H9 (cell line): ENCODE data around the gene TFDP1. TPM values are rescaled to one million over a fixed set of nuclear protein-coding genes. Genes with fewer than 3 reads are reported as not detected.

Experiments
- DNase-seq: peaks from one replicate; pipeline ENCODE4 v3.0.0-alpha.2; 2017
- H2AFZ ChIP-seq: one replicate; pipeline ENCODE4 v1.6.1; 2013; ENCODE audit warnings: mild to moderate bottlenecking, low read length, control low read depth, moderate library complexity
- H2AK5ac ChIP-seq: 2 replicates; pipeline ENCODE4 v1.6.1; 2013; ENCODE audit warnings: low read length, control low read depth, mixed read lengths; ENCODE audit not compliant: insufficient read length
- H2BK120ac ChIP-seq: one replicate; pipeline ENCODE4 v1.6.1; 2013; ENCODE audit warnings: low read depth, mild to moderate bottlenecking, low read length, control low read depth, inconsistent platforms; ENCODE audit not compliant: poor library complexity, severe bottlenecking
- H2BK12ac ChIP-seq: 2 replicates; pipeline ENCODE4 v1.6.1; 2013; ENCODE audit warnings: low read length, control low read depth, mixed read lengths, low read depth; ENCODE audit not compliant: insufficient read length
- H2BK15ac ChIP-seq: 2 replicates; pipeline ENCODE4 v1.6.1; 2013; ENCODE audit warnings: low read depth, low read length, control low read depth
- H2BK20ac ChIP-seq: one replicate; pipeline ENCODE4 v1.6.1; 2013; ENCODE audit warnings: low read depth, mild to moderate bottlenecking, low read length, control low read depth, inconsistent platforms; ENCODE audit not compliant: poor library complexity, severe bottlenecking
- H2BK5ac ChIP-seq: 2 replicates; pipeline ENCODE4 v1.6.1; 2013; ENCODE audit warnings: low read length, control low read depth, mixed read lengths; ENCODE audit not compliant: insufficient read length
- H3K14ac ChIP-seq: 2 replicates; pipeline ENCODE4 v1.6.1; 2013; ENCODE audit warnings: low read length, control low read depth; ENCODE audit not compliant: insufficient read depth
- H3K18ac ChIP-seq: 2 replicates; pipeline ENCODE4 v1.6.1; 2013; ENCODE audit warnings: low read depth, mild to moderate bottlenecking, mixed read lengths, low read length, control low read depth; ENCODE audit not compliant: insufficient read length
- H3K23ac ChIP-seq: 2 replicates; pipeline ENCODE4 v1.6.1; 2013; ENCODE audit warnings: low read length, control low read depth, mixed read lengths, low read depth; ENCODE audit not compliant: insufficient read length
- H3K23me2 ChIP-seq: 2 replicates; pipeline ENCODE4 v1.6.1; 2013; ENCODE audit warnings: low read depth, mild to moderate bottlenecking, mixed read lengths, low read length, control low read depth; ENCODE audit not compliant: insufficient read length, poor library complexity, severe bottlenecking
- H3K27ac ChIP-seq: 2 replicates; pipeline ENCODE4 v1.5.1; 2013; ENCODE audit warnings: low read length, control low read depth, mixed read lengths, low read depth; ENCODE audit not compliant: insufficient read length
- H3K27me3 ChIP-seq: 2 replicates; pipeline ENCODE4 v1.6.1; 2013; ENCODE audit warnings: low read length, control low read depth, inconsistent platforms; ENCODE audit not compliant: insufficient read depth
- H3K4ac ChIP-seq: 2 replicates; pipeline ENCODE4 v1.6.1; 2013; ENCODE audit warnings: low read depth, mild to moderate bottlenecking, control low read depth, inconsistent platforms, low read length, moderate library complexity
- H3K4me1 ChIP-seq: 2 replicates; pipeline ENCODE4 v1.6.1; 2013; ENCODE audit warnings: low read length, control low read depth, inconsistent platforms; ENCODE audit not compliant: insufficient read depth
- H3K4me2 ChIP-seq: 2 replicates; pipeline ENCODE4 v1.6.1; 2013; ENCODE audit warnings: low read length, control low read depth, mixed read lengths; ENCODE audit not compliant: insufficient read length, insufficient read depth
- H3K56ac ChIP-seq: 2 replicates; pipeline ENCODE4 v1.6.1; 2013; ENCODE audit warnings: low read depth, mild to moderate bottlenecking, mixed read lengths, low read length, control low read depth; ENCODE audit not compliant: insufficient read length
- H3K79me1 ChIP-seq: 2 replicates; pipeline ENCODE4 v1.6.1; 2013; ENCODE audit warnings: low read depth, mild to moderate bottlenecking, moderate library complexity, low read length, control low read depth, inconsistent platforms; ENCODE audit not compliant: insufficient read depth, poor library complexity, severe bottlenecking
- H3K79me2 ChIP-seq: 2 replicates; pipeline ENCODE4 v1.6.1; 2013; ENCODE audit warnings: low read length, control low read depth, inconsistent platforms; ENCODE audit not compliant: insufficient read depth
- H3K9ac ChIP-seq: 2 replicates; pipeline ENCODE4 v1.6.1; 2013; ENCODE audit warnings: low read length, control low read depth, mixed read lengths; ENCODE audit not compliant: insufficient read length; ENCODE audit errors: extremely low read depth
- H3K9me3 ChIP-seq: one replicate; pipeline ENCODE4 v1.6.1; 2013; ENCODE audit warnings: low read depth, low read length, inconsistent platforms; ENCODE audit not compliant: control insufficient read depth
- H3T11ph ChIP-seq: one replicate; pipeline ENCODE4 v1.6.1; 2013; ENCODE audit warnings: mild to moderate bottlenecking, low read length, control low read depth, inconsistent platforms
- H4K20me1 ChIP-seq: one replicate; pipeline ENCODE4 v1.6.1; 2013; ENCODE audit not compliant: control insufficient read depth, insufficient read length, insufficient read depth
- H4K5ac ChIP-seq: 2 replicates; pipeline ENCODE4 v1.6.1; 2013; ENCODE audit warnings: low read depth, mild to moderate bottlenecking, mixed read lengths, low read length, control low read depth; ENCODE audit not compliant: insufficient read length
- H4K8ac ChIP-seq: replicated peaks from 2 replicates; pipeline ENCODE4 v1.6.1; 2013; ENCODE audit warnings: low read length, control low read depth, mixed read lengths, low read depth; ENCODE audit not compliant: insufficient read length
- H4K91ac ChIP-seq: 2 replicates; pipeline ENCODE4 v1.6.1; 2013; ENCODE audit warnings: low read depth, mild to moderate bottlenecking, moderate library complexity, mixed read lengths, low read length, control low read depth; ENCODE audit not compliant: insufficient read length
- H3K27ac Mint-ChIP-seq, 3 experiments: 2 replicates in 2 of 3; 3 replicates in 1 of 3; pipeline ENCODE4 v1.8.0; 2020 to 2021; ENCODE audit warnings: mixed read lengths in 3 of 3, mild to moderate bottlenecking in 1 of 3, moderate library complexity in 1 of 3
- H3K27me3 Mint-ChIP-seq: 2 replicates; pipeline ENCODE4 v1.8.0; 2021; ENCODE audit warnings: low read depth, mild to moderate bottlenecking, moderate library complexity, mixed read lengths
- H3K36me3 Mint-ChIP-seq, 3 experiments: 2 replicates in 2 of 3; 3 replicates in 1 of 3; pipeline ENCODE4 v1.8.0; 2020 to 2021; ENCODE audit warnings: low read depth in 3 of 3, mixed read lengths in 3 of 3; ENCODE audit not compliant: insufficient read depth in 1 of 3
- H3K4me1 Mint-ChIP-seq, 2 experiments: 2 replicates each; pipeline ENCODE4 v1.8.0; 2020; ENCODE audit warnings: mixed read lengths in 2 of 2
- H3K4me3 Mint-ChIP-seq, 2 experiments: 2 replicates in 1 of 2; 3 replicates in 1 of 2; pipeline ENCODE4 v1.8.0; 2020 to 2021; ENCODE audit warnings: mild to moderate bottlenecking in 2 of 2, mixed read lengths in 2 of 2, moderate library complexity in 1 of 2
- H3K9me3 Mint-ChIP-seq, 2 experiments: 2 replicates in 1 of 2; 3 replicates in 1 of 2; pipeline ENCODE4 v1.8.0; 2020; ENCODE audit warnings: mild to moderate bottlenecking in 2 of 2, mixed read lengths in 2 of 2, moderate library complexity in 1 of 2
- WGBS: extraction: QIAGEN DNeasy Blood & Tissue Kit; methylation state at CpG from one replicate; pipeline ENCODE4 v1.1.7; 2013; ENCODE audit warnings: missing lambda C conversion rate, low lambda C conversion rate, mixed read lengths; ENCODE audit not compliant: insufficient read length; ENCODE audit errors: extremely low coverage; 5-methylcytosine and 5-hydroxymethylcytosine counted together
- total RNA-seq: library from RNA; stranded (reverse); gene quantifications from 2 replicates; pipeline ENCODE4 v1.2.1, GENCODE V29; 2021
- TF ChIP-seq, protein P1 (sequence below): fragments of 200-600 bp; sonication (generic); conservative IDR thresholded peaks from 3 replicates; pipeline ENCODE4 v1.8.0; 2021; ENCODE audit warnings: antibody characterized with exemption, mild to moderate bottlenecking

The TFDP1 gene
- total RNA-seq, 1 experiment from 2014 or later = 111 TPM

DNA sequence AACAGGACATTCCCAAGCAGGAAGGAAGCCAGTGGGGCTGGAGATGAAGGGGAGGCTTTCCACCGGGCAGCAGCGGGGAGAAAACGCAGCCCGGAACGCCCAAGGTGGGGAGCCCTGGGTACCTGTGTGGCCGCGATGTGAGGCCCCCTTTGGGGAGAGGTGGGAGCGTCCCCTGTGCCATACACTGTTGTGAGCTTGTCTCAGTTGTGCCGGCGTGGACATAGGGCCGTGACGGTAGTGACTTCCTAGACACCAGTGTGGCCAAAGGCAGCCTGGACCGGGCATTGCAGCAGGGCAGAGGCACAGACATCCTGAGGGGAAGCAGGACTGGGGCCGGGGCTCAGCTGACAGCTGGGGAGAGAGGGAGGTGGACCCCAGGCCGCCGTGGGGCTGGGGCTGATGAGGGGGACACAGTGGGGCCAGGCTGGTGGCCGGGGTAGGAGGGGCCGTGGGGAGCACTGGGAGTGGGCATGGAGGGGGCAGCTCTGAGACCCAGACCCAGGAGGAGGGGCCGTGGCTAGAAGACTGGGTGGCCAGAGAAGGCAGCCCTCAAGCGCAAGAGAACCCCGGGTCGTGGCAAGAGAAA, 38.5 kb upstream of the TFDP1 start:
- H3K79me1 ChIP-seq = no peaks in the 10 kb centered on the region
- H3K27me3 ChIP-seq = no peaks in the 10 kb centered on the region
- H2AFZ ChIP-seq = no peak overlapping the region
- H3K9ac ChIP-seq = no peak overlapping the region
- H3K23me2 ChIP-seq = no peaks in the 10 kb centered on the region
- no peak overlapping the region for H2BK15ac ChIP-seq
- no peak overlapping the region for H2BK120ac ChIP-seq
- Mint-ChIP-seq H3K4me1 (peaks cover 4 to 28% of the 10 kb centered on the region in 2 experiments; a peak in 3 of 4 replicates), H3K9me3 (no peaks in the 10 kb centered on the region), H3K27ac (peak overlapping the region; percentile 85 to 93 (median 92); a peak in 5 of 7 replicates), H3K36me3 (peaks cover 4 to 15% (median 10%) of the 10 kb centered on the region in 3 experiments; a peak in 6 of 7 replicates), H3K4me3 (no peak overlapping the region), H3K27me3 (no peaks in the 10 kb centered on the region; the same call in 1 of the 2 replicates)
- no CpG with 5 or more reads among the region's 22 CpGs for WGBS
- no peaks in the 10 kb centered on the region for H3K9me3 ChIP-seq
- TF ChIP-seq, protein P1, sequence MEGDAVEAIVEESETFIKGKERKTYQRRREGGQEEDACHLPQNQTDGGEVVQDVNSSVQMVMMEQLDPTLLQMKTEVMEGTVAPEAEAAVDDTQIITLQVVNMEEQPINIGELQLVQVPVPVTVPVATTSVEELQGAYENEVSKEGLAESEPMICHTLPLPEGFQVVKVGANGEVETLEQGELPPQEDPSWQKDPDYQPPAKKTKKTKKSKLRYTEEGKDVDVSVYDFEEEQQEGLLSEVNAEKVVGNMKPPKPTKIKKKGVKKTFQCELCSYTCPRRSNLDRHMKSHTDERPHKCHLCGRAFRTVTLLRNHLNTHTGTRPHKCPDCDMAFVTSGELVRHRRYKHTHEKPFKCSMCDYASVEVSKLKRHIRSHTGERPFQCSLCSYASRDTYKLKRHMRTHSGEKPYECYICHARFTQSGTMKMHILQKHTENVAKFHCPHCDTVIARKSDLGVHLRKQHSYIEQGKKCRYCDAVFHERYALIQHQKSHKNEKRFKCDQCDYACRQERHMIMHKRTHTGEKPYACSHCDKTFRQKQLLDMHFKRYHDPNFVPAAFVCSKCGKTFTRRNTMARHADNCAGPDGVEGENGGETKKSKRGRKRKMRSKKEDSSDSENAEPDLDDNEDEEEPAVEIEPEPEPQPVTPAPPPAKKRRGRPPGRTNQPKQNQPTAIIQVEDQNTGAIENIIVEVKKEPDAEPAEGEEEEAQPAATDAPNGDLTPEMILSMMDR = no peak
- no peak overlapping the region for H3K14ac ChIP-seq
- no peak overlapping the region for H3T11ph ChIP-seq
- H2BK5ac ChIP-seq = no peak overlapping the region
- no peak overlapping the region for H3K23ac ChIP-seq
- H3K4ac ChIP-seq = no peak overlapping the region
- H2BK12ac ChIP-seq = no peak overlapping the region
- no peak overlapping the region for H4K91ac ChIP-seq
- no peak overlapping the region for H2AK5ac ChIP-seq
- H3K18ac ChIP-seq = no peak overlapping the region
- peaks cover 3% of the 10 kb centered on the region for H4K20me1 ChIP-seq
- DNase-seq = peak; percentile 19
- H3K4me1 ChIP-seq = no peaks in the 10 kb centered on the region
- no peak overlapping the region for H3K4me2 ChIP-seq
- no peak overlapping the region for H3K27ac ChIP-seq
- no peaks in the 10 kb centered on the region; the same call in 1 of the 2 replicates for H3K79me2 ChIP-seq
- no peak overlapping the region for H3K56ac ChIP-seq
- H4K5ac ChIP-seq = no peak overlapping the region
- no peak overlapping the region for H4K8ac ChIP-seq
- no peak overlapping the region for H2BK20ac ChIP-seq
